ENCODE measurements around the gene SNAI3. TPM values are rescaled to one million over a fixed set of nuclear protein-coding genes. Genes with fewer than 3 reads are reported as not detected.

SNAI3 gene
- total RNA-seq, 6 experiments from 2014 or later: 0.15 to 0.98 (median 0.35) TPM

GRCh38 chr16:88698646-88699045 is 12.3 kb upstream of the SNAI3 start:
- Histone ChIP-seq H3K4me1 (peaks cover 0 to 4% (median 0%) of the 10 kb centered on the region in 4 donors), H3K27ac (no peak overlapping the region), H3K9me3 (no peaks in the 10 kb centered on the region), H3K27me3 (no peaks in the 10 kb centered on the region), H3K36me3 (peaks cover 0 to 9% (median 1%) of the 10 kb centered on the region in 4 donors), H3K4me3 (no peak overlapping the region)
- no peak for TF ChIP-seq POLR2A (IDR thresholded peaks at IDR 0.05)
- TF ChIP-seq CTCF (IDR thresholded peaks at IDR 0.05): no peak
- intact Hi-C loops (cut with DNase I): no loop called here
- WGBS (ENCODE audit: insufficient coverage, low coverage, low lambda C conversion rate, missing lambda C conversion rate): 96% methylated on average over 8 of the region's 25 CpGs
- DNase-seq (no peak), ATAC-seq (no peak)

GRCh38 chr16:88697831-88698615 is 11.7 kb upstream of the SNAI3 start:
- peaks cover 0 to 9% (median 1%) of the 10 kb centered on the region in 4 donors for H3K36me3 ChIP-seq
- H3K4me1 ChIP-seq: peaks cover 0 to 4% (median 0%) of the 10 kb centered on the region in 4 donors
- intact Hi-C loops (cut with DNase I): no loop called here
- no peaks in the 10 kb centered on the region for H3K9me3 ChIP-seq
- DNase-seq (no peak), ATAC-seq (peak in 2 of 4 donors; percentile 5 to 7)
- H3K27me3 ChIP-seq: no peaks in the 10 kb centered on the region
- H3K27ac ChIP-seq: no peak overlapping the region
- 77% methylated on average over 9 of the region's 37 CpGs for WGBS (ENCODE audit: insufficient coverage, low coverage, low lambda C conversion rate, missing lambda C conversion rate)
- TF ChIP-seq POLR2A (IDR thresholded peaks at IDR 0.05) (no peak), CTCF (IDR thresholded peaks at IDR 0.05) (peak; percentile 28 to 38 (median 36))
- H3K4me3 ChIP-seq: no peak overlapping the region

- Histone ChIP-seq H3K4me1 (peaks cover 0 to 4% (median 0%) of the 10 kb centered on the region in 4 donors), H3K36me3 (peaks cover 0 to 9% (median 1%) of the 10 kb centered on the region in 4 donors)
Measured at GRCh38 chr16:88697116-88697830, 11.0 kb upstream of the SNAI3 start.

GRCh38 chr16:88696441-88696840 is 10.1 kb upstream of the SNAI3 start:
- ATAC-seq (no peak), DNase-seq (no peak)
- Histone ChIP-seq H3K4me3 (no peak overlapping the region), H3K36me3 (peaks cover 0 to 9% (median 1%) of the 10 kb centered on the region in 4 donors), H3K27me3 (no peaks in the 10 kb centered on the region), H3K9me3 (no peaks in the 10 kb centered on the region), H3K27ac (no peak overlapping the region), H3K4me1 (peaks cover 0 to 4% (median 0%) of the 10 kb centered on the region in 4 donors)
- no peak for TF ChIP-seq POLR2A (IDR thresholded peaks at IDR 0.05)
- intact Hi-C loops (cut with DNase I): no loop called here
- 93% methylated on average over 6 of the region's 14 CpGs for WGBS (ENCODE audit: insufficient coverage, low coverage, low lambda C conversion rate, missing lambda C conversion rate)

More at GRCh38 chr16:88697116-88697830, 11.0 kb upstream of the SNAI3 start:
- DNase-seq (no peak), ATAC-seq (peak in 2 of 4 donors; percentile 5 to 7)
- intact Hi-C loops (cut with DNase I): no loop called here
- TF ChIP-seq CTCF (IDR thresholded peaks at IDR 0.05) (no peak), POLR2A (IDR thresholded peaks at IDR 0.05) (no peak)
- H3K9me3 ChIP-seq: no peaks in the 10 kb centered on the region
- no peak overlapping the region for H3K4me3 ChIP-seq
- H3K27me3 ChIP-seq: no peaks in the 10 kb centered on the region
- WGBS (ENCODE audit: insufficient coverage, low coverage, low lambda C conversion rate, missing lambda C conversion rate): 43% methylated on average over 3 of the region's 47 CpGs
- no peak overlapping the region for H3K27ac ChIP-seq

- no peak for DNase-seq
- H3K36me3 ChIP-seq: peaks cover 0 to 9% (median 1%) of the 10 kb centered on the region in 4 donors
Measured at GRCh38 chr16:88695753-88696152, 9.4 kb upstream of the SNAI3 start.

More at GRCh38 chr16:88695753-88696152, 9.4 kb upstream of the SNAI3 start:
- Histone ChIP-seq H3K27ac (no peak overlapping the region), H3K9me3 (no peaks in the 10 kb centered on the region), H3K27me3 (no peaks in the 10 kb centered on the region), H3K4me3 (no peak overlapping the region), H3K4me1 (no peaks in the 10 kb centered on the region)
- no CpG with 5 or more reads among the region's 7 CpGs for WGBS (ENCODE audit: insufficient coverage, low coverage, low lambda C conversion rate, missing lambda C conversion rate)
- intact Hi-C loops (cut with DNase I): no loop called here
- ATAC-seq: no peak
- no peak for TF ChIP-seq CTCF (IDR thresholded peaks at IDR 0.05)
- TF ChIP-seq POLR2A (IDR thresholded peaks at IDR 0.05): no peak
